Smooth muscle cell (in vitro differentiated cells): Measurements from ENCODE around the gene RANGAP1. TPM values are rescaled to one million over a fixed set of nuclear protein-coding genes. Genes with fewer than 3 reads are reported as not detected.

Experiments used
- DNase-seq: peaks from one replicate; lab custom pipeline; 2025; ENCODE audit not compliant: unreplicated experiment; lab: John Stamatoyannopoulos, UW
- H2AFZ ChIP-seq: fragments of 200-600 bp; sonication (generic); 2 replicates; pipeline ENCODE4 v1.6.0; 2016; ENCODE audit warnings: antibody characterized with exemption, low read depth, mild to moderate bottlenecking
- H3F3A ChIP-seq: fragments of 200-600 bp; sonication (generic); 2 replicates; pipeline ENCODE4 v1.6.0; 2017; ENCODE audit warnings: antibody characterized with exemption, low read depth
- H3K27ac ChIP-seq: fragments of 200-600 bp; sonication (generic); 2 replicates; pipeline ENCODE4 v1.5.1; 2016; ENCODE audit warnings: low read depth, mild to moderate bottlenecking
- H3K27me3 ChIP-seq: fragments of 200-600 bp; sonication (generic); 2 replicates; pipeline ENCODE4 v1.6.1; 2016; ENCODE audit warnings: low read depth, mild to moderate bottlenecking
- H3K36me3 ChIP-seq: fragments of 200-600 bp; sonication (generic); 2 replicates; pipeline ENCODE4 v1.5.1; 2016; ENCODE audit warnings: low read depth
- H3K4me1 ChIP-seq: fragments of 200-600 bp; sonication (generic); 2 replicates; pipeline ENCODE4 v1.5.1; 2016; ENCODE audit warnings: low read depth
- H3K4me2 ChIP-seq: fragments of 200-600 bp; sonication (generic); 2 replicates; pipeline ENCODE4 v1.6.0; 2016; ENCODE audit warnings: mild to moderate bottlenecking
- H3K4me3 ChIP-seq: fragments of 200-600 bp; sonication (generic); 2 replicates; pipeline ENCODE4 v1.5.1; 2016; ENCODE audit warnings: mild to moderate bottlenecking
- H3K79me2 ChIP-seq: fragments of 200-600 bp; sonication (generic); 2 replicates; pipeline ENCODE4 v1.6.0; 2016; ENCODE audit warnings: low read depth, mild to moderate bottlenecking
- H3K9ac ChIP-seq: fragments of 200-600 bp; sonication (generic); 2 replicates; pipeline ENCODE4 v1.6.0; 2016; ENCODE audit warnings: low read depth
- H3K9me3 ChIP-seq: fragments of 200-600 bp; sonication (generic); replicated peaks from 2 replicates; pipeline ENCODE4 v1.5.1; 2016; ENCODE audit warnings: low read depth
- H4K20me1 ChIP-seq: fragments of 200-600 bp; sonication (generic); 2 replicates; pipeline ENCODE4 v1.6.0; 2016; ENCODE audit warnings: low read depth
- WGBS: methylation state at CpG from one replicate; pipeline ENCODE4 v1.1.7; 2016; ENCODE audit warnings: low lambda C conversion rate; 5-methylcytosine and 5-hydroxymethylcytosine counted together
- polyA plus RNA-seq: library from polyadenylated mRNA; unstranded; fragments of >200 nt; fragmentation: Nextera tagmentation; extraction: Ambion mirVana; gene quantifications from 2 replicates; pipeline ENCODE4 v1.2.1, GENCODE V29; 2016
- total RNA-seq: library from RNA; depleted of rRNA; stranded (reverse); fragments of >200 nt; gene quantifications from 2 replicates; pipeline ENCODE4 v1.2.3, GENCODE V29; 2014
- TF ChIP-seq, protein P1 (sequence below): fragments of 200-600 bp; sonication (generic); IDR thresholded peaks from 2 replicates; pipeline ENCODE4 v1.5.1; 2017; ENCODE audit warnings: borderline replicate concordance, mild to moderate bottlenecking, antibody characterized with exemption; ENCODE audit not compliant: insufficient read depth, poor library complexity, severe bottlenecking

Gene RANGAP1
- total and polyA plus RNA-seq, 2 experiments from 2014 or later, result 20.6 to 21.7 TPM

DNA sequence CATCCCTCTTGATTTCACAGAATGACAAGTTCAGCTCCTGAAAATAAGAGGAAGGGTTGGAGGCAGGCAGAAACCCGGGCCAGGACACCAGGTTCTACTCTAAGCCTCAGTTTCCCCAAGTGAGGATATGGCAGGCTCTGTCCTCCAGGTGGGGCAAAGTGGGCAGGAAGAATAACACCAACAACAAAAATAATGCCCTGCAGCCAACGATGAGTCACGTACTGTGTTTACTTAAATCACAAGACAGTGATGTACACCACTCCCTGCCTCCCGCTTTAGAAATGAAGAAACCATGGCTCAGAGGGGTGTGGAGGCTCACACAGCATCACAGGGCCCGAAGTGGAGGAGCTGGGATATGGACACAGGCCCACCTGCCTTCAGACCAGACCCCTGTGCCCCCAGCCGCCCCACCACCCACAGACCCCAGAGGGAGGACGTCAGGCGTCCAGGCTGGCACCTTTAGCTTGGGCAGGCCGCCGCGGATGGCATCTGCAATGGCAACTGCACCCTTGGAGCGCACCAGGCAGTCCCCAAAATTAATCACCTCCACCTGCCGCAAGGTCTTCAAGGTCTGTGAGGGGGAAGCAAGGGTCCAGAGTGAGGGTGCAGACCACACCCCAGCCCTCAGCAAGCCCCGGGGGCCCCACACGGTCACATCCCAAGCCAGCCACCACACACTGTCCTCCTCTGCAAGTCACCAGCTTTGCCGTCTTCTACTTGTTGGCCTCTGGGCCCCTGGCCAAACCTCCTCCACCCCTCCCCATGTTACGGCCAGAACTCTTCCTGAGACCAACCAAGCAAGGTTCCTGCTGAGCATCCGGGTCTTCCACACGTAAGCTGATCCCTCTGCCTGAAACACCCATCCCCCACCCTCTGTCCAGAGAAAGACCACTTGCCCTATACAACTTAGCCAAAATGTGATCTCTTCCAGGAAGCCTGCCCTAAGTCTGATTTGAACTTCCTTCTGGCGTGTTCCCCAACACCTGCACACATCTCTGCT is 29.4 kb downstream of the RANGAP1 start:
- TF ChIP-seq, protein P1, sequence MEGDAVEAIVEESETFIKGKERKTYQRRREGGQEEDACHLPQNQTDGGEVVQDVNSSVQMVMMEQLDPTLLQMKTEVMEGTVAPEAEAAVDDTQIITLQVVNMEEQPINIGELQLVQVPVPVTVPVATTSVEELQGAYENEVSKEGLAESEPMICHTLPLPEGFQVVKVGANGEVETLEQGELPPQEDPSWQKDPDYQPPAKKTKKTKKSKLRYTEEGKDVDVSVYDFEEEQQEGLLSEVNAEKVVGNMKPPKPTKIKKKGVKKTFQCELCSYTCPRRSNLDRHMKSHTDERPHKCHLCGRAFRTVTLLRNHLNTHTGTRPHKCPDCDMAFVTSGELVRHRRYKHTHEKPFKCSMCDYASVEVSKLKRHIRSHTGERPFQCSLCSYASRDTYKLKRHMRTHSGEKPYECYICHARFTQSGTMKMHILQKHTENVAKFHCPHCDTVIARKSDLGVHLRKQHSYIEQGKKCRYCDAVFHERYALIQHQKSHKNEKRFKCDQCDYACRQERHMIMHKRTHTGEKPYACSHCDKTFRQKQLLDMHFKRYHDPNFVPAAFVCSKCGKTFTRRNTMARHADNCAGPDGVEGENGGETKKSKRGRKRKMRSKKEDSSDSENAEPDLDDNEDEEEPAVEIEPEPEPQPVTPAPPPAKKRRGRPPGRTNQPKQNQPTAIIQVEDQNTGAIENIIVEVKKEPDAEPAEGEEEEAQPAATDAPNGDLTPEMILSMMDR, result no peak
- Histone ChIP-seq H3F3A (no peaks in the 10 kb centered on the region), H3K9me3 (no peaks in the 10 kb centered on the region), H3K36me3 (no peaks in the 10 kb centered on the region), H2AFZ (no peak overlapping the region), H3K9ac (no peak overlapping the region), H3K27me3 (no peaks in the 10 kb centered on the region), H3K79me2 (no peaks in the 10 kb centered on the region), H3K4me2 (no peak overlapping the region), H3K27ac (no peak overlapping the region), H3K4me3 (no peak overlapping the region), H4K20me1 (peaks cover 3% of the 10 kb centered on the region), H3K4me1 (no peaks in the 10 kb centered on the region)
- no peak for DNase-seq
- 94% methylated on average over 20 of the region's 20 CpGs for WGBS

DNA sequence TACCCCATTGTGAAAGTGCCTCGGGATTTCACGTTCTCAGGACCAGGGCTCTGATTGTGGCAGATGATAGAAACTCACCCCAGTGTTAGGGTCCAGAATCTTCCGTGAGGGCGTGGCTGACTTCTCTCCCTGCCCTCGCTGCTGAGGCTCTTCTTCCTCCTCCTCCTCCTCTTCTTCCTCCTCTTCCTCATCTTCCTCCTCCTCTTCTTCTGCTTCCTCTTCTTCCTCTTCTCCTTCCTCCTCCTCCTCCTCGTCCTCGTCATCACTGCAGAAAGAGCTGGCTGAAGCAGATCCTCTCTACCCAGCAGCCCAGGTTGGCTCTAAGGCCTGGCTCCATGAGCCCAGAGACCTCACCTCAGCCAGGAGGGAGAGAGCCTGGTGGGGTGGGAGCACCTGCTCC is 31.8 kb downstream of the RANGAP1 start:
- Histone ChIP-seq H3K79me2 (no peaks in the 10 kb centered on the region), H3F3A (no peaks in the 10 kb centered on the region), H2AFZ (no peak overlapping the region), H3K9me3 (no peaks in the 10 kb centered on the region), H3K4me1 (no peaks in the 10 kb centered on the region), H3K36me3 (no peaks in the 10 kb centered on the region), H3K4me2 (no peak overlapping the region), H3K27me3 (no peaks in the 10 kb centered on the region), H3K4me3 (no peak overlapping the region), H3K9ac (no peak overlapping the region), H3K27ac (no peak overlapping the region), H4K20me1 (peaks cover 3% of the 10 kb centered on the region)
- 97% methylated on average over 7 of the region's 7 CpGs for WGBS
- no peak for DNase-seq
- TF ChIP-seq, protein P1, result no peak

DNA sequence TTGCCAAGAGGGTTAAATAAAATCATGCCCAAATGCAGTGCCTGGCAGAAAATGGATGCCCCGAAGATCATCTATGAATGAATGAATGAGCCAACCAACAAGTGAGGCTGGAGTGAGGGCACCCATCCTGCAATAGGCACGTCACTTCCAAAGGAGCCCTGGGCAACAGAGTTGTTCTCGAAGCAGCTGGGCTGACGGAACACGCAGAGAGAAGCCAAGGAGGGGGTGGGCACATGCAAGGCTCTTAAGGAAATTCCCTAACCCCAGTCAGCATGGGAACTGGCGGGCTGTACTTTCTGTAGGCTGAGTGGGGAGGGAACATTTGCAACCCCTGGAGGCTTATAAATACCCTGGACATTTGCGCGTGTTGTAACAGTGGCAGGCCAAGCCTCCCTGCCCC is 33.6 kb downstream of the RANGAP1 start:
- H2AFZ ChIP-seq, result no peak overlapping the region
- H3K4me1 ChIP-seq, result no peaks in the 10 kb centered on the region
- no peak overlapping the region for H3K4me3 ChIP-seq
- TF ChIP-seq, protein P1, result no peak
- WGBS, result 95% methylated on average over 8 of the region's 8 CpGs
- H3K4me2 ChIP-seq, result no peak overlapping the region
- no peaks in the 10 kb centered on the region for H3K36me3 ChIP-seq
- H3K27me3 ChIP-seq, result no peaks in the 10 kb centered on the region
- H3K9ac ChIP-seq, result no peak overlapping the region
- H3F3A ChIP-seq, result no peaks in the 10 kb centered on the region
- H3K9me3 ChIP-seq, result no peaks in the 10 kb centered on the region
- H3K27ac ChIP-seq, result no peak overlapping the region
- peaks cover 3% of the 10 kb centered on the region for H4K20me1 ChIP-seq
- H3K79me2 ChIP-seq, result no peaks in the 10 kb centered on the region
- no peak for DNase-seq

DNA sequence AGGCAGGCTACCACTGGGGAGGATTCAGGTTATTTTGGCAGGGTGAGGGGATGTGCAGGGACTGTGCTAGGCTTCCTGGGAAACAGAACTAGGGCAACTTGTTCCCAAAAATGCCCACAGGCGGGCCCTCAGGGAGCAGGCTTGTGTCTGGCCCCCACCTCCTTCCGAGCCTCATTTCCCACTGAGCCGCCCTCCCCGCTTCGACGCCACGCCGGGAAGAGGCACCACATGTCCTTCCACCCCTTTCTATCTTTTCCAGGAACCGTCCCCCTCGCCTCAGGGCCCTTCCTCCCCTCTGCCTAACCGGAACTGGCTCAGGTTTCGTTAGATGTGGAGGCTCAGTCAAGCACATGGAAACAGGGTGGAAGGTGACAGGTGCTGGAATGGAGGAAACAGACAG is 35.9 kb downstream of the RANGAP1 start:
- H3K9me3 ChIP-seq, result no peaks in the 10 kb centered on the region
- no peaks in the 10 kb centered on the region for H3K4me1 ChIP-seq
- H4K20me1 ChIP-seq, result no peaks in the 10 kb centered on the region
- DNase-seq, result no peak
- no peak overlapping the region for H3K27ac ChIP-seq
- 96% methylated on average over 12 of the region's 12 CpGs for WGBS
- TF ChIP-seq, protein P1, result no peak
- no peak overlapping the region for H3K4me3 ChIP-seq
- H3K4me2 ChIP-seq, result no peak overlapping the region
- no peaks in the 10 kb centered on the region for H3F3A ChIP-seq
- no peak overlapping the region for H3K9ac ChIP-seq
- no peaks in the 10 kb centered on the region for H3K79me2 ChIP-seq
- H2AFZ ChIP-seq, result no peak overlapping the region
- no peaks in the 10 kb centered on the region for H3K27me3 ChIP-seq
- no peaks in the 10 kb centered on the region for H3K36me3 ChIP-seq
